DND-41 (cell line): ENCODE data around the gene GPRC5D.

Experiments
- ATAC-seq: fragments of 200-7000 bp; cut with Tn5 transposase; 3 replicates; pipeline ENCODE4 v1.9.1; 2021; ENCODE audit warnings: low read depth; ENCODE audit not compliant: insufficient read depth
- DNase-seq: peaks from one replicate; pipeline ENCODE4 v3.0.0-alpha.2; 2020
- H2AFZ ChIP-seq: 2 replicates; pipeline ENCODE4 v1.6.0; 2012; ENCODE audit warnings: low read depth, low read length
- H3K27ac ChIP-seq: 2 replicates; pipeline ENCODE4 v1.5.1; 2012; ENCODE audit warnings: low read length, inconsistent platforms
- H3K27me3 ChIP-seq: fragments of 200-600 bp; sonication (generic); 2 replicates; pipeline ENCODE4 v1.6.0; 2012; ENCODE audit warnings: low read length, mild to moderate bottlenecking, inconsistent platforms; ENCODE audit not compliant: insufficient read depth, poor library complexity
- H3K36me3 ChIP-seq: 2 replicates; pipeline ENCODE4 v1.5.1; 2012; ENCODE audit warnings: low read length, inconsistent platforms; ENCODE audit not compliant: insufficient read depth
- H3K4me1 ChIP-seq: 2 replicates; pipeline ENCODE4 v1.5.1; 2012; ENCODE audit warnings: mild to moderate bottlenecking, low read length; ENCODE audit not compliant: insufficient read depth
- H3K4me2 ChIP-seq: 2 replicates; pipeline ENCODE4 v1.6.0; 2012; ENCODE audit warnings: mild to moderate bottlenecking, moderate library complexity, low read length, inconsistent platforms; ENCODE audit not compliant: insufficient read depth
- H3K4me3 ChIP-seq, 2 experiments: fragments of 200-600 bp in 1 of 2; shearing (Covaris generic) in 1 of 2; 2 replicates each; pipeline ENCODE4 v1.5.1; 2012 to 2016; ENCODE audit warnings: inconsistent platforms in 2 of 2, low read length in 2 of 2, mild to moderate bottlenecking in 2 of 2, low read depth in 1 of 2, moderate library complexity in 1 of 2
- H3K79me2 ChIP-seq: 2 replicates; pipeline ENCODE4 v1.6.0; 2012; ENCODE audit warnings: low read length, inconsistent platforms; ENCODE audit not compliant: insufficient read depth
- H3K9ac ChIP-seq: 2 replicates; pipeline ENCODE4 v1.6.0; 2012; ENCODE audit warnings: low read depth, mild to moderate bottlenecking, inconsistent platforms, low read length, moderate library complexity
- H3K9me3 ChIP-seq: 2 replicates; pipeline ENCODE4 v1.5.1; 2012; ENCODE audit warnings: low read length, moderate library complexity, mild to moderate bottlenecking, inconsistent platforms; ENCODE audit not compliant: insufficient read depth, severe bottlenecking
- H4K20me1 ChIP-seq: 2 replicates; pipeline ENCODE4 v1.6.0; 2012; ENCODE audit warnings: low read length; ENCODE audit not compliant: insufficient read depth
- CTCF ChIP-seq: IDR thresholded peaks from 2 replicates; pipeline ENCODE4 v1.5.1; 2012; ENCODE audit warnings: borderline replicate concordance, low read length, moderate library complexity, mild to moderate bottlenecking; ENCODE audit not compliant: poor library complexity, severe bottlenecking; ENCODE audit errors: extremely low read depth
- EZH2 ChIP-seq: IDR thresholded peaks from 3 replicates; pipeline ENCODE4 v1.6.1; 2012; ENCODE audit warnings: borderline replicate concordance, low read depth, mild to moderate bottlenecking, moderate library complexity, low read length, inconsistent platforms; ENCODE audit not compliant: severe bottlenecking

GPRC5D gene

GRCh38 chr12:12952036-12952435 is at the start of gene GPRC5D:
GPRC5D (minus strand) TSS chr12:12952170; CDS start chr12:12950384, 1,786 bp downstream.
- no peak within 1 kb of the TSS for H3K4me2 ChIP-seq
- no peak within 1 kb of the TSS for H2AFZ ChIP-seq
- H3K36me3 ChIP-seq: no peaks in the 10 kb centered on the region
- H3K4me1 ChIP-seq: no peaks in the 10 kb centered on the region
- no peaks in the 10 kb centered on the region for H3K9me3 ChIP-seq
- H3K27ac ChIP-seq: no peak within 1 kb of the TSS
- H4K20me1 ChIP-seq: no peaks in the 10 kb centered on the region
- no peak for DNase-seq
- H3K9ac ChIP-seq: no peak within 1 kb of the TSS
- no peaks in the 10 kb centered on the region for H3K79me2 ChIP-seq
- H3K4me3 ChIP-seq: no peak within 1 kb of the TSS
- TF ChIP-seq EZH2 (no peak), CTCF (no peak)
- H3K27me3 ChIP-seq: peaks cover 3% of the 10 kb centered on the region
- ATAC-seq: no peak

GRCh38 chr12:13001775-13002040 is 49.7 kb upstream of the GPRC5D start:
- Histone ChIP-seq H3K36me3 (no peaks in the 10 kb centered on the region), H3K4me1 (no peaks in the 10 kb centered on the region), H3K27me3 (no peaks in the 10 kb centered on the region), H3K4me3 (no peak overlapping the region), H2AFZ (no peak overlapping the region), H3K9ac (no peak overlapping the region), H3K9me3 (no peaks in the 10 kb centered on the region), H3K4me2 (no peak overlapping the region), H3K79me2 (no peaks in the 10 kb centered on the region), H3K27ac (no peak overlapping the region), H4K20me1 (no peaks in the 10 kb centered on the region)
- TF ChIP-seq CTCF: no peak
- no peak for TF ChIP-seq EZH2
- DNase-seq: no peak
- ATAC-seq: no peak

GRCh38 chr12:13000925-13001774 is 49.2 kb upstream of the GPRC5D start:
- H2AFZ ChIP-seq: no peak overlapping the region
- H3K4me2 ChIP-seq: no peak overlapping the region
- ATAC-seq (no peak), DNase-seq (no peak)
- H3K27me3 ChIP-seq: no peaks in the 10 kb centered on the region
- no peak overlapping the region for H3K9ac ChIP-seq
- no peak for TF ChIP-seq EZH2
- TF ChIP-seq CTCF: no peak
- no peaks in the 10 kb centered on the region for H3K36me3 ChIP-seq
- no peak overlapping the region for H3K27ac ChIP-seq
- H3K4me1 ChIP-seq: no peaks in the 10 kb centered on the region
- H3K79me2 ChIP-seq: no peaks in the 10 kb centered on the region
- no peaks in the 10 kb centered on the region for H4K20me1 ChIP-seq
- no peak overlapping the region for H3K4me3 ChIP-seq
- H3K9me3 ChIP-seq: no peaks in the 10 kb centered on the region
